Uterus (tissue), 2 donors: ENCODE measurements around the gene APPBP2.

Experiments
- POLR2A ChIP-seq, 2 donors: fragments of 450-650 bp; IDR thresholded peaks; one replicate each; pipeline ENCODE4 v1.6.1; 2016; ENCODE audit warnings: antibody characterized with exemption in 2 of 2, mild to moderate bottlenecking in 1 of 2, moderate library complexity in 1 of 2
- TF ChIP-seq, protein P1 (sequence below), 4 experiments: fragments of 200-600 bp in 2 of 4; fragments of 450-650 bp in 2 of 4; sonication (generic) in 2 of 4; IDR thresholded peaks; one replicate each; pipeline ENCODE4 v1.5.1; 2016 to 2019; ENCODE audit warnings: antibody characterized with exemption in 4 of 4, mild to moderate bottlenecking in 2 of 4, moderate library complexity in 1 of 4

DNA sequence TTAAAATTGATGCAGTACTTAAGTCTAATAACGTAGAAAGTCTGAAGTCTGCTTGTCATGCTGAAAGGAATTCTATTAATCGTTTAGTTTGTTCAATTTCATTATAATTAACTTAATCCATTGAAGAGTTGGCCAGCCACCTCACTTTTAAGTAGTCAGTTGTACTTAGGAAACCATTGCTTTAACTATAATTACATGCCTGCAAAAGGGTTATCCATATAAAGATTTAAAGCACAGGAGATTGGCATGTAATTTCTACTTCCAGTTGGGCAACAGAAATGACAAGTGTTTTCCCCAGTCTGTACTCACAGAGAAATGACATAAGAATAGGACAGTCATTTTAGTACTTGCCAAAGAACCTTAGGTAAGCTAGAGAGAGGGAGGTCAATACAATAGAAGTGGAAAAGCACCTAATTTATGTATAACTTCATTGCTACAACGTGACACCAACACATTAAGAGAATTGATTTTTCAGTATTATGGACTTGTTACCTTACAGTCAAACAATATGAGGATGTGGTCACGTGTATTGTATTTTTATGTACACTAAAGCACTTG, 130.5 kb downstream of the APPBP2 start:
- no peak for TF ChIP-seq POLR2A (IDR thresholded peaks at IDR 0.05)
- TF ChIP-seq, protein P1, sequence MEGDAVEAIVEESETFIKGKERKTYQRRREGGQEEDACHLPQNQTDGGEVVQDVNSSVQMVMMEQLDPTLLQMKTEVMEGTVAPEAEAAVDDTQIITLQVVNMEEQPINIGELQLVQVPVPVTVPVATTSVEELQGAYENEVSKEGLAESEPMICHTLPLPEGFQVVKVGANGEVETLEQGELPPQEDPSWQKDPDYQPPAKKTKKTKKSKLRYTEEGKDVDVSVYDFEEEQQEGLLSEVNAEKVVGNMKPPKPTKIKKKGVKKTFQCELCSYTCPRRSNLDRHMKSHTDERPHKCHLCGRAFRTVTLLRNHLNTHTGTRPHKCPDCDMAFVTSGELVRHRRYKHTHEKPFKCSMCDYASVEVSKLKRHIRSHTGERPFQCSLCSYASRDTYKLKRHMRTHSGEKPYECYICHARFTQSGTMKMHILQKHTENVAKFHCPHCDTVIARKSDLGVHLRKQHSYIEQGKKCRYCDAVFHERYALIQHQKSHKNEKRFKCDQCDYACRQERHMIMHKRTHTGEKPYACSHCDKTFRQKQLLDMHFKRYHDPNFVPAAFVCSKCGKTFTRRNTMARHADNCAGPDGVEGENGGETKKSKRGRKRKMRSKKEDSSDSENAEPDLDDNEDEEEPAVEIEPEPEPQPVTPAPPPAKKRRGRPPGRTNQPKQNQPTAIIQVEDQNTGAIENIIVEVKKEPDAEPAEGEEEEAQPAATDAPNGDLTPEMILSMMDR (IDR thresholded peaks at IDR 0.05) = no peak
